Trophoblast cell (in vitro differentiated cells and primary cell): ENCODE results near the gene IFNB1.

Experiments used
- DNase-seq, 2 donors: peaks; one replicate each; pipeline ENCODE4 v3.0.0-alpha.2; 2016
- H2AFZ ChIP-seq: 2 replicates; pipeline ENCODE4 v1.6.1; 2013; ENCODE audit warnings: low read length, moderate library complexity, mild to moderate bottlenecking; ENCODE audit not compliant: insufficient read depth, poor library complexity
- H2AK5ac ChIP-seq: 2 replicates; pipeline ENCODE4 v1.6.1; 2013; ENCODE audit warnings: mild to moderate bottlenecking, low read length
- H2BK120ac ChIP-seq: 2 replicates; pipeline ENCODE4 v1.6.1; 2013; ENCODE audit warnings: low read length, mild to moderate bottlenecking, moderate library complexity; ENCODE audit not compliant: insufficient read depth, poor library complexity
- H2BK12ac ChIP-seq: 2 replicates; pipeline ENCODE4 v1.6.1; 2013; ENCODE audit warnings: mild to moderate bottlenecking, low read length, moderate library complexity
- H2BK5ac ChIP-seq: 2 replicates; pipeline ENCODE4 v1.6.1; 2013; ENCODE audit warnings: low read length, low read depth, moderate library complexity, mild to moderate bottlenecking; ENCODE audit not compliant: poor library complexity
- H3K14ac ChIP-seq: 2 replicates; pipeline ENCODE4 v1.6.1; 2013; ENCODE audit warnings: mild to moderate bottlenecking, low read length
- H3K18ac ChIP-seq: 2 replicates; pipeline ENCODE4 v1.6.1; 2013; ENCODE audit warnings: mild to moderate bottlenecking, low read length
- H3K23ac ChIP-seq: 2 replicates; pipeline ENCODE4 v1.6.1; 2013; ENCODE audit warnings: low read length
- H3K27ac ChIP-seq: 2 replicates; pipeline ENCODE4 v1.5.1; 2013; ENCODE audit warnings: low read depth, mild to moderate bottlenecking, inconsistent platforms, low read length, moderate library complexity
- H3K27me3 ChIP-seq: 2 replicates; pipeline ENCODE4 v1.6.1; 2013; ENCODE audit warnings: inconsistent platforms, mild to moderate bottlenecking, low read length, moderate library complexity; ENCODE audit not compliant: insufficient read depth
- H3K36me3 ChIP-seq, 2 experiments: 1 replicate in 1 of 2; 2 replicates in 1 of 2; pipeline ENCODE4 v1.6.1; 2013; ENCODE audit warnings: low read length in 2 of 2, mild to moderate bottlenecking in 2 of 2, moderate library complexity in 1 of 2; ENCODE audit not compliant: insufficient read depth in 2 of 2, control insufficient read depth in 1 of 2
- H3K4ac ChIP-seq: 2 replicates; pipeline ENCODE4 v1.6.1; 2013; ENCODE audit warnings: low read depth, mild to moderate bottlenecking, low read length, moderate library complexity
- H3K4me1 ChIP-seq, 2 experiments: 1 replicate in 1 of 2; 2 replicates in 1 of 2; pipeline ENCODE4 v1.6.1; 2013; ENCODE audit warnings: low read length in 2 of 2, mild to moderate bottlenecking in 2 of 2, moderate library complexity in 1 of 2; ENCODE audit not compliant: insufficient read depth in 2 of 2, control insufficient read depth in 1 of 2
- H3K4me2 ChIP-seq: 2 replicates; pipeline ENCODE4 v1.6.1; 2013; ENCODE audit warnings: inconsistent platforms, mild to moderate bottlenecking, low read length, moderate library complexity
- H3K4me3 ChIP-seq: 2 replicates; pipeline ENCODE4 v1.5.1; 2013; ENCODE audit warnings: mild to moderate bottlenecking, low read depth, low read length, inconsistent platforms
- H3K79me1 ChIP-seq: one replicate; pipeline ENCODE4 v1.6.1; 2013; ENCODE audit warnings: low read length
- H3K79me2 ChIP-seq: 2 replicates; pipeline ENCODE4 v1.6.1; 2013; ENCODE audit warnings: low read length, mild to moderate bottlenecking; ENCODE audit not compliant: control insufficient read depth, insufficient read depth, poor library complexity
- H3K9ac ChIP-seq: 2 replicates; pipeline ENCODE4 v1.6.1; 2013; ENCODE audit warnings: mild to moderate bottlenecking, low read length
- H3K9me3 ChIP-seq: 2 replicates; pipeline ENCODE4 v1.6.1; 2013; ENCODE audit warnings: low read depth, mild to moderate bottlenecking, control low read depth, inconsistent platforms, low read length; ENCODE audit not compliant: insufficient read depth
- H4K12ac ChIP-seq: 2 replicates; pipeline ENCODE4 v1.6.1; 2013; ENCODE audit warnings: low read depth, mild to moderate bottlenecking, low read length, moderate library complexity
- H4K8ac ChIP-seq: 2 replicates; pipeline ENCODE4 v1.6.1; 2013; ENCODE audit warnings: low read depth, mild to moderate bottlenecking, low read length, moderate library complexity
- H4K91ac ChIP-seq: one replicate; pipeline ENCODE4 v1.6.1; 2013; ENCODE audit warnings: low read depth, mild to moderate bottlenecking, low read length, moderate library complexity
- WGBS: extraction: QIAGEN DNeasy Blood & Tissue Kit; methylation state at CpG from one replicate; pipeline ENCODE4 v1.1.7; 2013; ENCODE audit warnings: missing lambda C conversion rate; ENCODE audit not compliant: insufficient read length, insufficient coverage; ENCODE audit errors: extremely low coverage; 5-methylcytosine and 5-hydroxymethylcytosine counted together

IFNB1 gene

GRCh38 chr9:21114311-21114710 is 36.6 kb upstream of the IFNB1 start:
- Histone ChIP-seq H3K14ac (no peak overlapping the region), H3K4me3 (no peak overlapping the region), H2AFZ (no peak overlapping the region), H3K18ac (no peak overlapping the region), H4K8ac (no peak overlapping the region), H3K79me2 (no peaks in the 10 kb centered on the region), H3K27ac (no peak overlapping the region), H3K4me1 (peaks cover 4% of the 10 kb centered on the region in 2 experiments), H3K9me3 (no peaks in the 10 kb centered on the region), H3K4me2 (no peak overlapping the region), H3K79me1 (peaks cover 4% of the 10 kb centered on the region), H3K27me3 (no peaks in the 10 kb centered on the region), H2AK5ac (no peak overlapping the region), H3K36me3 (no peaks in the 10 kb centered on the region), H2BK12ac (no peak overlapping the region), H2BK5ac (no peak overlapping the region), H3K23ac (no peak overlapping the region), H4K91ac (no peak overlapping the region), H3K4ac (no peak overlapping the region), H4K12ac (no peak overlapping the region), H3K9ac (no peak overlapping the region), H2BK120ac (no peak overlapping the region)
- DNase-seq, result no peak
- no CpG with 5 or more reads among the region's 2 CpGs for WGBS

- H3K4me3 ChIP-seq, result no peak overlapping the region
- no peak overlapping the region for H4K8ac ChIP-seq
- H3K27me3 ChIP-seq, result no peaks in the 10 kb centered on the region
- WGBS, result no CpG with 5 or more reads among the region's 4 CpGs
- H3K79me2 ChIP-seq, result no peaks in the 10 kb centered on the region
- H3K36me3 ChIP-seq, result no peaks in the 10 kb centered on the region
- no peak overlapping the region for H3K4ac ChIP-seq
- no peak overlapping the region for H3K27ac ChIP-seq
- no peak overlapping the region for H3K14ac ChIP-seq
- no peak overlapping the region for H2BK12ac ChIP-seq
- H3K4me1 ChIP-seq, result no peaks in the 10 kb centered on the region
- no peak overlapping the region for H3K4me2 ChIP-seq
- no peak overlapping the region for H3K18ac ChIP-seq
- H3K79me1 ChIP-seq, result no peaks in the 10 kb centered on the region
- peak; percentile 25 to 88 for DNase-seq
- no peak overlapping the region for H2AFZ ChIP-seq
- H2BK5ac ChIP-seq, result no peak overlapping the region
- no peak overlapping the region for H2AK5ac ChIP-seq
- no peak overlapping the region for H3K9ac ChIP-seq
- no peak overlapping the region for H2BK120ac ChIP-seq
- no peak overlapping the region for H4K12ac ChIP-seq
- no peaks in the 10 kb centered on the region for H3K9me3 ChIP-seq
- H4K91ac ChIP-seq, result no peak overlapping the region
- H3K23ac ChIP-seq, result no peak overlapping the region
These were observed 33.2 kb upstream of the IFNB1 start for GRCh38 chr9:21110708-21111576.

- H3K27ac ChIP-seq, result no peak overlapping the region
- H4K91ac ChIP-seq, result no peak overlapping the region
- H2AK5ac ChIP-seq, result no peak overlapping the region
- no peak overlapping the region for H3K14ac ChIP-seq
- no peaks in the 10 kb centered on the region for H3K79me1 ChIP-seq
- H3K79me2 ChIP-seq, result no peaks in the 10 kb centered on the region
- H4K12ac ChIP-seq, result no peak overlapping the region
- no peak overlapping the region for H2AFZ ChIP-seq
- H3K4me3 ChIP-seq, result no peak overlapping the region
- H3K9ac ChIP-seq, result no peak overlapping the region
- no peak overlapping the region for H2BK5ac ChIP-seq
- no peak for DNase-seq
- H3K18ac ChIP-seq, result no peak overlapping the region
- no peak overlapping the region for H3K4me2 ChIP-seq
- no peak overlapping the region for H2BK12ac ChIP-seq
- H4K8ac ChIP-seq, result no peak overlapping the region
- no peaks in the 10 kb centered on the region for H3K27me3 ChIP-seq
- no peaks in the 10 kb centered on the region for H3K4me1 ChIP-seq
- H2BK120ac ChIP-seq, result no peak overlapping the region
- no peaks in the 10 kb centered on the region for H3K36me3 ChIP-seq
- H3K23ac ChIP-seq, result no peak overlapping the region
- H3K4ac ChIP-seq, result no peak overlapping the region
- no CpG with 5 or more reads among the region's 1 CpG for WGBS
- H3K9me3 ChIP-seq, result no peaks in the 10 kb centered on the region
These were observed 27.0 kb upstream of the IFNB1 start for GRCh38 chr9:21104787-21105186.

DNA sequence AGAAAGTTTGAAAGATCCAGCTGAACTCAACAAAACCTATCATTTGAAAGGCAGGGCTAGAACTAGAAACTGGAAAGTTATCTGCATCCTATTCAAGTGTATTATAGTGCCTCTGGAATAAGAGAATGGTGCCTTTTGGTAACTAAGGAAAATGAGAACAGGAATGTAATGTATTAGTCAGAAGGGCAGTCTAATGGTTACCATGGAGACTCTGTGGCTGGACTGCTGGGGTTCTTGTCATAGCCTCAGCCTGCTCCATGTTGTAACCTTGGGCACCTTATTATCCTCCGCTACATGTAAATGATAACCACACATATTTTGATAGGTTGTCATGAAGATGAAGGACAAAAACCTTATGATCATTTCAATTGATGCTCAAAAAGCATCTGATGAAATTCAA is 24.6 kb upstream of the IFNB1 start:
- Histone ChIP-seq H4K12ac (no peak overlapping the region), H2BK5ac (no peak overlapping the region), H2BK120ac (no peak overlapping the region), H3K27ac (no peak overlapping the region), H3K4ac (no peak overlapping the region), H3K18ac (no peak overlapping the region), H4K8ac (no peak overlapping the region), H3K4me2 (no peak overlapping the region), H2BK12ac (no peak overlapping the region), H3K9me3 (no peaks in the 10 kb centered on the region), H3K36me3 (no peaks in the 10 kb centered on the region), H4K91ac (no peak overlapping the region), H2AK5ac (no peak overlapping the region), H3K9ac (no peak overlapping the region), H3K79me1 (peaks cover 2% of the 10 kb centered on the region), H2AFZ (no peak overlapping the region), H3K4me1 (no peaks in the 10 kb centered on the region), H3K27me3 (no peaks in the 10 kb centered on the region), H3K14ac (no peak overlapping the region), H3K23ac (no peak overlapping the region), H3K79me2 (no peaks in the 10 kb centered on the region), H3K4me3 (no peak overlapping the region)
- DNase-seq, result no peak
- WGBS, result no CpG with 5 or more reads among the region's 1 CpG
